AG09319 (cell line): ENCODE results near the gene SNX3.
"Not testable (repeated sequence)": the region's sequence is repeated elsewhere in the genome, so short reads cannot be mapped to it uniquely, and the experiment has no call there.

Experiments used
- DNase-seq: peaks from one replicate; pipeline ENCODE4 v3.0.0-alpha.2; 2010; ENCODE audit warnings: low read depth; ENCODE audit errors: extremely low read depth
- CTCF ChIP-seq: IDR thresholded peaks from 2 replicates; pipeline ENCODE4 v1.5.1; 2011; ENCODE audit warnings: low read depth, mild to moderate bottlenecking, inconsistent platforms, low read length, moderate library complexity

SNX3 gene

GRCh38 chr6:108294297-108294726 is 33.5 kb upstream of the SNX3 start:
- DNase-seq, result no peak
- TF ChIP-seq CTCF, result no peak

- TF ChIP-seq CTCF, result no peak
- DNase-seq, result no peak
These were observed 32.9 kb upstream of the SNX3 start for GRCh38 chr6:108293527-108294296.

- not testable (repeated sequence) for DNase-seq
These were observed 31.7 kb upstream of the SNX3 start for GRCh38 chr6:108292561-108292960.

- DNase-seq, result no peak
- no peak for TF ChIP-seq CTCF
These were observed 30.3 kb upstream of the SNX3 start for GRCh38 chr6:108291091-108291490.

GRCh38 chr6:108288742-108289141 is 27.9 kb upstream of the SNX3 start:
- no peak for DNase-seq
- TF ChIP-seq CTCF, result no peak

GRCh38 chr6:108287373-108287772 is 26.5 kb upstream of the SNX3 start:
- DNase-seq, result no peak
- no peak for TF ChIP-seq CTCF

- no peak for DNase-seq
- no peak for TF ChIP-seq CTCF
These were observed 25.5 kb upstream of the SNX3 start for GRCh38 chr6:108286366-108286765.

- no peak for TF ChIP-seq CTCF
- no peak for DNase-seq
These were observed 24.5 kb upstream of the SNX3 start for GRCh38 chr6:108285381-108285780.
